Measurements from ENCODE around the gene SCD5.

The SCD5 gene

DNA sequence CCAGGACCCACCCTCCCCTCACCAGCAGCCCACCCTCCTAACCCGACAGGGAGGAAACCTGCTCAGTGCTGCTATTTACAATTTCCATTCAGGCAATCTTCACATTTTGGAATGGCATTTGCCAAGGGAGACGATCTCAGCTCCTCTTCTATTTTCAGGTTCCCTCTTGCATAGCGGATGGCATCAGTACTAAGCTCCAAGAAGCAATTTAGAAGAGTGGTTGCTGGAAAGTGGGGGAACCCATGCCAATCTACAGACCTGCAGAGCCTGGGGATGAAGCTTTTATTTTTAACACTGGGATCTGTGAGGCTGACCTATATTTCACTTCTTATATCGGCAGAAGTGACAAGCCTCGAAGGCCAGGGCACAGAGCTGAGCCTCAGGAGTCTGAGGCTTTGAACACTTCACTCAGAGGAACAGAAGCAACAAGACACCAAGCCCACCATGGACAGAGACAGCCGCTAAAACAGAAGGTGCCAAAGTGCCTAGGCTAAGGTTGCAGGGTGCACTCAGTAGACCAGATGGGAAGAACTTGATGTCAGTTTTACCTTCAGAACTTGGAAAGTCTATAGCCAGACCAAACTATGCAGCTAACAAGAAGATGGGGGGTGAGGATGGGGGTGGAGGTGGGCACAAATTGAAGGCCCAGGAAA is 44.0 kb downstream of the SCD5 start:
- H3K36me3 ChIP-seq (replicated peaks; ENCODE audit: insufficient read depth, low read length), result no peaks in the 10 kb centered on the region
- no peak overlapping the region for H3K27ac ChIP-seq (ENCODE audit: low read length)
- DNase-seq, result no peak
- no peaks in the 10 kb centered on the region for H4K20me1 ChIP-seq (ENCODE audit: insufficient read depth, low read length)
- no peak overlapping the region for H3K4me2 ChIP-seq (ENCODE audit: low read depth, low read length)
- no peaks in the 10 kb centered on the region for H3K4me1 ChIP-seq (ENCODE audit: low read length)
- H3K27me3 ChIP-seq (replicated peaks; ENCODE audit: insufficient read depth, low read length), result no peaks in the 10 kb centered on the region
- H2AFZ ChIP-seq (ENCODE audit: low read length), result no peak overlapping the region
- H3K9me2 ChIP-seq (replicated peaks; ENCODE audit: insufficient read depth, low read length), result no peaks in the 10 kb centered on the region
- no peak for TF ChIP-seq CTCF (IDR thresholded peaks at IDR 0.05; ENCODE audit: low read length)
- no peak for TF ChIP-seq EZH2phosphoT487 (IDR thresholded peaks at IDR 0.05; ENCODE audit: low read length)
- no peak for TF ChIP-seq EZH2 (optimal IDR thresholded peaks at IDR 0.05; ENCODE audit: low read depth, low read length)
- no peak overlapping the region for H3K4me3 ChIP-seq (ENCODE audit: low read length)
- H3K9me3 ChIP-seq (replicated peaks; ENCODE audit: insufficient read depth, low read length), result no peaks in the 10 kb centered on the region
- no peaks in the 10 kb centered on the region for H3F3A ChIP-seq (ENCODE audit: insufficient read depth, low read length)
- H3K9ac ChIP-seq (ENCODE audit: low read length), result no peak overlapping the region
- no peaks in the 10 kb centered on the region for H3K79me2 ChIP-seq (ENCODE audit: low read length)

GRCh38 chr4:82753725-82754410 is 44.7 kb downstream of the SCD5 start:
- H3K27ac ChIP-seq (ENCODE audit: low read length), result no peak overlapping the region
- no peaks in the 10 kb centered on the region for H3K27me3 ChIP-seq (replicated peaks; ENCODE audit: insufficient read depth, low read length)
- H3K9me2 ChIP-seq (replicated peaks; ENCODE audit: insufficient read depth, low read length), result no peaks in the 10 kb centered on the region
- no peak overlapping the region for H2AFZ ChIP-seq (ENCODE audit: low read length)
- DNase-seq, result no peak
- H3K9me3 ChIP-seq (replicated peaks; ENCODE audit: insufficient read depth, low read length), result no peaks in the 10 kb centered on the region
- no peaks in the 10 kb centered on the region for H3K79me2 ChIP-seq (ENCODE audit: low read length)
- H3K4me3 ChIP-seq (ENCODE audit: low read length), result no peak overlapping the region
- no peaks in the 10 kb centered on the region for H4K20me1 ChIP-seq (ENCODE audit: insufficient read depth, low read length)
- H3K4me2 ChIP-seq (ENCODE audit: low read depth, low read length), result no peak overlapping the region
- no peaks in the 10 kb centered on the region for H3K36me3 ChIP-seq (replicated peaks; ENCODE audit: insufficient read depth, low read length)
- no peaks in the 10 kb centered on the region for H3K4me1 ChIP-seq (ENCODE audit: low read length)
- TF ChIP-seq EZH2 (optimal IDR thresholded peaks at IDR 0.05; ENCODE audit: low read depth, low read length), result no peak
- TF ChIP-seq CTCF (IDR thresholded peaks at IDR 0.05; ENCODE audit: low read length), result no peak
- no peak for TF ChIP-seq EZH2phosphoT487 (IDR thresholded peaks at IDR 0.05; ENCODE audit: low read length)
- H3F3A ChIP-seq (ENCODE audit: insufficient read depth, low read length), result no peaks in the 10 kb centered on the region
- no peak overlapping the region for H3K9ac ChIP-seq (ENCODE audit: low read length)

- H3K9me3 ChIP-seq (replicated peaks; ENCODE audit: insufficient read depth, low read length), result no peaks in the 10 kb centered on the region
- H3K9me2 ChIP-seq (replicated peaks; ENCODE audit: insufficient read depth, low read length), result no peaks in the 10 kb centered on the region
- no peaks in the 10 kb centered on the region for H3K36me3 ChIP-seq (replicated peaks; ENCODE audit: insufficient read depth, low read length)
- no peaks in the 10 kb centered on the region for H3K4me1 ChIP-seq (ENCODE audit: low read length)
- no peak overlapping the region for H3K9ac ChIP-seq (ENCODE audit: low read length)
- TF ChIP-seq EZH2 (optimal IDR thresholded peaks at IDR 0.05; ENCODE audit: low read depth, low read length) (no peak), CTCF (IDR thresholded peaks at IDR 0.05; ENCODE audit: low read length) (no peak), EZH2phosphoT487 (IDR thresholded peaks at IDR 0.05; ENCODE audit: low read length) (no peak)
- H2AFZ ChIP-seq (ENCODE audit: low read length), result no peak overlapping the region
- H3K79me2 ChIP-seq (ENCODE audit: low read length), result no peaks in the 10 kb centered on the region
- no peak overlapping the region for H3K4me2 ChIP-seq (ENCODE audit: low read depth, low read length)
- H3F3A ChIP-seq (ENCODE audit: insufficient read depth, low read length), result no peaks in the 10 kb centered on the region
- no peak overlapping the region for H3K27ac ChIP-seq (ENCODE audit: low read length)
- no peaks in the 10 kb centered on the region for H4K20me1 ChIP-seq (ENCODE audit: insufficient read depth, low read length)
- H3K4me3 ChIP-seq (ENCODE audit: low read length), result no peak overlapping the region
- no peak for DNase-seq
- no peaks in the 10 kb centered on the region for H3K27me3 ChIP-seq (replicated peaks; ENCODE audit: insufficient read depth, low read length)
These were observed 45.4 kb downstream of the SCD5 start for GRCh38 chr4:82753238-82753637.
